CD4-positive, alpha-beta T cell treated with Interleukin-4 for 1 hour (primary cell): ENCODE measurements around the gene LRIT3.

ENCODE experiments used
- DNase-seq, 2 donors: peaks; one replicate each; pipeline ENCODE4 v3.0.0-alpha.2; 2020 to 2022

The LRIT3 gene, protein sequence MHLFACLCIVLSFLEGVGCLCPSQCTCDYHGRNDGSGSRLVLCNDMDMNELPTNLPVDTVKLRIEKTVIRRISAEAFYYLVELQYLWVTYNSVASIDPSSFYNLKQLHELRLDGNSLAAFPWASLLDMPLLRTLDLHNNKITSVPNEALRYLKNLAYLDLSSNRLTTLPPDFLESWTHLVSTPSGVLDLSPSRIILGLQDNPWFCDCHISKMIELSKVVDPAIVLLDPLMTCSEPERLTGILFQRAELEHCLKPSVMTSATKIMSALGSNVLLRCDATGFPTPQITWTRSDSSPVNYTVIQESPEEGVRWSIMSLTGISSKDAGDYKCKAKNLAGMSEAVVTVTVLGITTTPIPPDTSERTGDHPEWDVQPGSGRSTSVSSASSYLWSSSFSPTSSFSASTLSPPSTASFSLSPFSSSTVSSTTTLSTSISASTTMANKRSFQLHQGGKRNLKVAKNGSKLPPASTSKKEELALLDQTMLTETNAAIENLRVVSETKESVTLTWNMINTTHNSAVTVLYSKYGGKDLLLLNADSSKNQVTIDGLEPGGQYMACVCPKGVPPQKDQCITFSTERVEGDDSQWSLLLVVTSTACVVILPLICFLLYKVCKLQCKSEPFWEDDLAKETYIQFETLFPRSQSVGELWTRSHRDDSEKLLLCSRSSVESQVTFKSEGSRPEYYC

DNA sequence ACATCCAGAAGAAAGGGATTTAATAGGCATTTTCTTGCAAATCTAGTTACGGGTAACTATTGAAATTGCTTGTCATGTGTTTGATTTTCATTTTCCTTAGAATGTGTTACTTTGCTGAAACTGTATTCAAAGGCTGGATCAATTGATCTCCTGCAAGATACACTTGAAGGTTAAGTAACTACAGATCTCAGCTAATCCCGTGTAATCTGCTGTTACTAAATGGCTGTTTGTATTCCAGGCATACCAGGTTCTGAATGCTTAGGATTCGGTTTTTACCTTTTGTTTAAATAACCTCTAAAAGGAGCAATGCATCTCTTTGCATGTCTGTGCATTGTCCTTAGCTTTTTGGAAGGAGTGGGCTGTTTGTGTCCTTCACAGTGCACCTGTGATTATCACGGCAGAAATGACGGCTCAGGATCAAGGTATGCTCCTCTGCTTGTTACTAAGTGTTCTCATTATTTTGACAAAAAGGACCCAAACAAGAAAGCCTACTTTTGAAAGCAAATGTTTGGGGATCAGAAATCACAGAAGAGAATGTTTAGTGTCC lies at the start of gene LRIT3:
Gene LRIT3, plus strand, starts transcription at position 212 of the 547 bp plus-strand sequence. Its CDS starts 95 bp downstream, at position 307.
- no peak for DNase-seq

DNA sequence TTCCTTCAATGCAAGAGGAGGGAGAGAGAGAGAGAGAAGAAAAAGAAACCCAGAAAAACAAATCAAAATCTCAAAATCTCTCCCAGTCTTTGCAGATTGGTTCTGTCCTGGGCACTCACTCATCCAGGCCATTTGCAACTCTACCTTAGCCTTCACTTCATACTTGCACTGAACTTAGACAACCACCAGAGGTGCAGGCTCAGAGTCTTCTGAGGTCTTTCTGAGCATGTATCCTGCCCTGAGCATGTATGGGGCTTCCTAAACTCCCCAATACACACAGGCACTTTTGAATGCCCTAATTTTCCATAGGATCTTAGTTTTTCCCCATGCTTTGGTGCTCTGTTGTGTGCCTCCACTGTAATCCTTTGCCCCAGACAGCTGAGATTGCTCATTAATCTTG lies 49.0 kb upstream of the LRIT3 start:
- no peak for DNase-seq

- DNase-seq = no peak
Observed at GRCh38 chr4:109801099-109801789, 46.7 kb upstream of the LRIT3 start.

DNA sequence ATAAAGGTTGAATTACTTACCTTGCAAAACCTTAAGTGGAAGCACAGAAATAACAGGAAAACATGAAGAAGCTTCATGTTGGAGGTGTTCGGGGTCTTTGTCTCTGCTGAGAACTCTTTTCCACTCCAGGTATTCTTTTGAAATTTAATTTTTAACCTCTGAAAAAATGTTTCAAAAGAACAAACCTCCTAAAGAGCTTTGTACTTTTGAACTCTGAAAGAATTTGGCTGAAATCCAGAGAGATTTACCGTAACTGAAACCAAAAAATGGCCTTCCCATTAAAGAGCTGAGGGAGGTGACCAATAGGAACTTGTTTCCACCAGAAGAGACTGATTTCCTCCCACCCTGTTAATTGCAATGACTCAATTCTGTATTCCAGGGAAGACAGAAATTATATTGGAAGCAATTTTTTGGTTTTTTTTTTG lies 46.0 kb upstream of the LRIT3 start, which contains the start of gene CFI:
Gene CFI, minus strand, starts transcription at position 105 of the 425 bp plus-strand sequence. Its CDS starts 28 bp downstream, at position 77.
- no peak for DNase-seq

DNA sequence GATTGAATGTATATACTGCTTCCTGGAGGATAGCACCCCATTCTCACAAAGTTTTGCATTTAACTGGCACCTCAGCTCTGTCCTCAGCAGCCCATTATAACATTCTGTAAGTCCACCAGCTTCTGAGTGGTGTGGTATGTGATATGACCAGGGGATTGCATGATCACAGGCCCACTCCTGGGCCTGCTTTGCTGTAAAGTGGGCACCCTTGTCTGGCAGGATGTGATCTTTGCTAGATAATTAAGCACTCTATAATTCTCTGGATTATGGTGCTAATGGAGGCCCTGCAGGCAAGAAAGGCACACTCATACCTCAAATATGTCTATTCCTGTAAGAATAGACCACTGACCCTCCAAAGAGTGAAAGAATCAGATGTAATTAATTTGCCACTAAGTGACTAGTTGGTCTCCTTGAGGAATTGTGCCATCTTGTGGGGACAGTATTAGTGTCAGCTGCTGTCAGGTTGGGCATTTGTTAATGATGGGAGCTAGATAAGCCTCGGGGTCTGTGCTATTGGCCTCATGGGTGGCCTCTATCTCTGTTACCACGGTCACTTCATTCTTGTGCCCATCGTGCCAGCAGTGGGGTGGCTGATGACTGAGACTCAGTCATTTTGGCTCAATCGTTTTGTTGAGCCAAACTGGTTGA lies 43.9 kb upstream of the LRIT3 start:
- peak in 1 of 2 donors; percentile 43 for DNase-seq

DNA sequence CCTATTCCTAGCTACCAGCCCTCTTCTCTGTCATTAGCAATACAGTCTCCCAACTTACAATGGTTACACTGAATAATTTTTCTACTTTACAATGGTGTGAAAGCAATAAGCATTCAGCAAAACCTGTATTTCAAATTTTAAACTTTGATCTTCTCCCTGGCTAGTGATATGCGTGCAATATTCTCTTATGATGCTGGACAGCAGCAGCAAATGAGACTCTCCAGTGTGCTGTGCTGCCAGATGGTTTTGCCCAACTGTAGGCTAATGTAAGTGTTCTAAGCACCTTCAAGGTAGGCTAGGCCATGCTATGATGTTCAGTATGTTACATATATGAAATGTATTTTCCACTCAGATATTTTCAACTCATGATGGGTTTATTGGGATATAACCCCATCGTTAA lies 38.3 kb upstream of the LRIT3 start:
- no peak for DNase-seq

- DNase-seq = no peak
Observed at GRCh38 chr4:109810552-109811387, 37.1 kb upstream of the LRIT3 start.

DNA sequence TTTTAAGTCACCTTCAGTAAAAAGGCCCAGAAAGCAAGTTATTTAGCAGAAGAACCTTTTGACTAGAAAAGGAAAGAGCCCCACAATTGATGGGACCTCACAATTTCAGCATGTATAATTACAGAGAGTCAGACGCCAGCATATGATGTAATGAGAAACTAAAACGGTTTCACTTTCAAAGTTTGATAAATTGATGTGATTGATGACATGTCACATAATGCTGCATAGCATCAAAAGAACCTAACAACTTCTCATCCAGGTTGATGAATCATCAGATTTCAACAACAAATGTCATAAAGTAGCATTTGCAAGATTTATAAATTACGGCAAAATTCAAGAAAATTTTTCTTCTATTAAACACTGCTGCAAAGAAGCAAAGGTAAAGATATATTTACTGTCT lies 36.2 kb upstream of the LRIT3 start:
- DNase-seq = no peak

GRCh38 chr4:109815151-109816081 lies 32.5 kb upstream of the LRIT3 start, which contains the start of gene GAR1:
Gene GAR1 (plus strand): TSS chr4:109815762. CDS start chr4:109816165, 403 bp downstream.
- DNase-seq = peak; percentile 89 to 90

DNA sequence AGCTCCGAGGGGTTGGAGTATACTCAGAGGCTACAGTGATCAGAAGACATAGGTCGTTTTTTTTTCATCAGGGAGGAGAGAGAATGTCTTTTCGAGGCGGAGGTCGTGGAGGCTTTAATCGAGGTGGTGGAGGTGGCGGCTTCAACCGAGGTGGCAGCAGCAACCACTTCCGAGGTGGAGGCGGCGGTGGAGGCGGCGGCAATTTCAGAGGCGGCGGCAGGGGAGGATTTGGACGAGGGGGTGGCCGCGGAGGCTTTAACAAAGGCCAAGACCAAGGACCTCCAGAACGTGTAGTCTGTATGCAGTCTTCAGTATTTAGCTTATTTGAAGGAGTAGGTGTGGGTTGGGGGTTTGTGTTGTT lies 31.8 kb upstream of the LRIT3 start:
- peak; percentile 27 to 56 for DNase-seq

DNA sequence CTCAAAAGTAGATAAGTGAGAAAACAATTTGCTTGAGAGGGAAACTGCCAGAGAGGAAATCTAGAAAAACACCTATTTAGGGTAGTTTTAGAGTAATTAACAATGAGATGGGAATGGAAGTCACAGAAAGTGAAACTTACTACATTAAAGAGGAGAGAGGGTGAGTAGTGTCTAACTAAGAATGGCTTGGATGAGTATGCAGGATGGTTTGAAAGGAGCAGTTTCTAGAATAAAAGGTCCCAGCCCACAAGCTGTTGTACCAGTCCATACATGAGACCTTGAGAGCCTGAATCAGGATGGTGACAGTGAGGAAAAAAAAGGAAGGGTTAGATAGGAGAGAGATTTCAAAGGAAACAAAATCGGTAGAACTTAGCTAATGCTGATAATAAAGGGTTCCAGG lies 31.0 kb upstream of the LRIT3 start:
- DNase-seq = no peak

DNA sequence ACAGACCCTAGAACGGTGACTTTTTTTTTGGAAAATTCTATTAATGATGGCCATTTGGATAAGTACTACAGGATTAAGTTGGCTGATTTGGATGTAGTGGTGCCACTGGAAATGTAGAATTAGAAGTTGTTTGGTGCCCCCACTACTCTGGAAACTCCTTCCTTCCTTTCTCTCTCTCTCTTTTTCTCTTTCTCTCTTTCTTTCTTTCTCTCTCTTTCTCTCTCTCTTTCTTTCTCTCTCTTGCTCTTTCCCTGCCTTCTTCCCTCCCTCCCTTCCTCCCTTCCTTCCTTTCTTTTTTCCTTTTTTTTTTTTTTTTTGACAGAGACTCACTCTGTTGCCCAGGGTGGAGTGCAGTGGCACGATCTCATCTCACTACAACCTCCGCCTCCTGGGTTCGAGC lies 29.6 kb upstream of the LRIT3 start:
- DNase-seq = no peak

DNA sequence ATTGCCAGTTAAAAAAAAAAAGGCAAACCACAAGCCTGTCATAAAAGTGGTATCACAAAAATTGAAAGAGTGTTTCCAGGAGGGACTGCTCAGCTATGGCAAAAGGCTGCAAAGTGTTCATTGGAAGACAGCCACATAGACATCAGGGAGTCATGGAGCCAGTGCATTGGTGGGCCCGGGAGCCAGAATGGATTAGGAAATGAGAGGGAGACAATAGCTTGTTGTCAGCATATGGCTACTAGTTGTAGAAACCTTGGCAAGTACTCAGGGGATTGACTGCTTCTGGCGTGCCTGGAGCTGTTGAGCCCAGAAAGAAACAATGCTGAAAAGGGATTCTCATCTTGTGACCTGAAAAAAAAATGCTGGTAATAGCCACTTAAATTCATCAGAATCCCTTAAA lies 27.3 kb upstream of the LRIT3 start:
- DNase-seq = no peak

- no peak for DNase-seq
Observed at GRCh38 chr4:109821185-109821584, 26.7 kb upstream of the LRIT3 start.

GRCh38 chr4:109826719-109827118 lies 21.2 kb upstream of the LRIT3 start:
- DNase-seq = peak in 1 of 2 donors; percentile 52

GRCh38 chr4:109827672-109828071 lies 20.2 kb upstream of the LRIT3 start, which contains the start of gene RRH:
Gene RRH (plus strand): TSS chr4:109827972. CDS start chr4:109828028, 56 bp downstream.
- DNase-seq = no peak

DNA sequence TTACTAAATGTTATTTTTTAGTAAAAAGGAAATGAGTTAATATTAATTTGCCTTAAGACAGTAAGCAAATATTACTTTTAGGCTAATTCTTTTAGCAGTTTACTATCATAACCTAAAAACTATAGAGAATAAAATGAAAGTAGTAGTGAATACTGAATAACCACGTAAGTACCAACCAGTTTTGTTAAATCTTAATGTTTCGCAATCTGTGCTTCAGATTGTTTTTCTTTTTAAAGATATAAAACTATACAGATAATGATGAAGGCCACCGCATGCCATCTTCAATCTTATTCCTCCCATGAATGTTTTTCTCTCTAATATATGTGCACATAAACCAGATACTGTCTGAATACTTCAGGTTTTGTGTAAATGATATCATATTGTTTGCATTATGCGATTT lies 14.2 kb upstream of the LRIT3 start:
- no peak for DNase-seq

DNA sequence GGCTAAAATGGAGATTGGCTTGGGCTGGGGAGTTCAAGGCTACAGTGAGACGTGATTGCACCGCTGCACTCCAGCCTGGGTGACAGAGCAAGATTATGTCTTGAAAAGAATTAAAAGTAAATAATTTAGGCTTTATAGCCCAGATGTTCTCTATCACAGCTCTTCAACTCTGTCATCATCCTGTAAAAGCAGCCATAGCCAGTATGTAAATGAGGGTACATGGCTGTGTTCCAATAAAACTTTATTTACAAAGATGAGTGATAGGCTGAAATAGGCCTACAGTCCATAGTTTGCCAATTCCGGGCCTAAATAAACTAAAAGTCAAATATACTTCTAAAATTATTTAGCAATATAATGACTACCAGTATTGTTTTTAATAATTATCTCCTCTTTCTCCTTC lies 10.9 kb upstream of the LRIT3 start:
- DNase-seq = no peak

GRCh38 chr4:109846395-109847098 lies 1.4 kb upstream of the LRIT3 start:
- DNase-seq = no peak

DNA sequence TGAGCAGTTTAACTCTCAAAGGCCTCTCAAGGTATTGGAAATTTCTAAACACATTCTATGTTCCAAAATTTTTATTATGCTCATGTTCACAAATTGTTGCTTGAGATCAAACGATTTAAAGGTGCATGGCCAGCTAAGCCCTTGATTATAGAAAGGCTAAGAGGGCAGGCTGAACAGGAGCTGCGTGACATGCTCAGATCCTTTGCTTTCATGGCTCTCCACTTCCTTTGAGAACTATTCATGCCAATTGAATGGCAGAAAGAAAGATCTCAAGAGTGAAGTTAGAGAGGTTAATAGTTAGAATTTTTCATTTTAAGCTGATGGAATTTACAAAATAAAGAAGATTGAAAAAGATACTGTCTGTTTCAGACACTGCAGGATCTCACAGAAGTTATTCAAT lies 594 bp downstream of the LRIT3 start:
- DNase-seq = no peak
